GM23248 (cell line): ENCODE measurements around the gene DGKH.

Experiments
- EZH2 ChIP-seq: fragments of 200-600 bp; sonication (generic); IDR thresholded peaks from 2 replicates; pipeline ENCODE4 v1.6.1; 2018; ENCODE audit warnings: antibody characterized with exemption, mild to moderate bottlenecking; ENCODE audit not compliant: insufficient read depth, poor library complexity, severe bottlenecking
- EZH2phosphoT487 ChIP-seq: fragments of 200-600 bp; sonication (generic); IDR thresholded peaks from 2 replicates; pipeline ENCODE4 v1.6.1; 2018; ENCODE audit warnings: antibody characterized with exemption, moderate library complexity, mild to moderate bottlenecking, low read depth; ENCODE audit not compliant: insufficient read depth

DNA sequence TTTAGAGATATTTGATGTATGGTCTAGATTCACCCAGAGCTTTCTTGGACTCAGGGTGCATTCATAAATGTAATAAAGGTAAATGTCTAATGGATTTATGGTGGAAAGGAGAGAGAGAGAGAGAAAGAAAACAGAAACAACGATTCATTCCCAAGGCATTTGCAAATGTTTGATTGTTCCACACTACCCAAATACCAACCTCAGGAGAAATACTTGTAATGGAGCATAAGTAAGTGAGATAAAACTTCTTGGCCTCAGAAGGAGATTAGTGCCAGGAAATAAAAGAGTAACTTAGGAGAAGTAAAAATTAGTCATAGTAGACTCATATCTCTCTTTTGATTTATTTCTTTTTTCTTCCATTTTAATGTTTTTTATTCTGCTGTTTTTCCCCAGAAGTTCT, 40.6 kb upstream of the DGKH start:
- TF ChIP-seq EZH2 = no peak
- TF ChIP-seq EZH2phosphoT487 = no peak
